AG09309 (cell line): ENCODE results near the gene MRGPRD.

Experiments
- DNase-seq: peaks from one replicate; pipeline ENCODE4 v3.0.0-alpha.2; 2010; ENCODE audit warnings: low read depth
- H3K4me3 ChIP-seq: 2 replicates; pipeline ENCODE4 v1.5.1; 2011; ENCODE audit warnings: mild to moderate bottlenecking, low read depth, low read length, moderate library complexity; ENCODE audit not compliant: control insufficient read depth
- CTCF ChIP-seq: IDR thresholded peaks from 2 replicates; pipeline ENCODE4 v1.5.1; 2011; ENCODE audit warnings: mild to moderate bottlenecking, low read depth, low read length, inconsistent platforms; ENCODE audit not compliant: insufficient read depth, control insufficient read depth; ENCODE audit errors: missing control alignments

Gene MRGPRD

DNA sequence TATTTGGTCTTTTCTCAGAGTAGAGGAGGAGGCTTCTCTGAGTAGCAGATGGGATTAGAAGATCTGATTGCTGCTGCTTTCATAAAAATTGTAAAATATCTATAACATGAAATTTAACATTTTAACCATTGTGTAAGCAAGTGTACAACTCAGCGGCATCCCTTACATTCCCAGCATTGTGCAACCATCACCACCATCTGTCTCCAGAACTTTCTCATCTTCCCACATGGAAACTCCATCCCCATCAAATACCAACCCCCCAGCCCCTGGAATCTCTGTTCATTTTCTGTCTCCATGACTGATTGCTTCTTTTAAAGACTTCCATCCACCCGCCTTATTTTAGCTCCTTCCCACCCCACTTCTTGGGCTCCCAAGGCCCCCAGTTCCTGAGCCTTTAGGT is 32.3 kb downstream of the MRGPRD start:
- no peak for DNase-seq
- TF ChIP-seq CTCF, result no peak

GRCh38 chr11:68947151-68947550 is 33.6 kb downstream of the MRGPRD start:
- no peak for DNase-seq
- no peak for TF ChIP-seq CTCF
- H3K4me3 ChIP-seq, result no peak overlapping the region

More for the DNA sequence above, 32.3 kb downstream of the MRGPRD start:
- H3K4me3 ChIP-seq, result no peak overlapping the region

- DNase-seq, result peak; percentile 63
- TF ChIP-seq CTCF, result no peak
- H3K4me3 ChIP-seq, result no peak overlapping the region
Measured at GRCh38 chr11:68946416-68947090, 34.2 kb downstream of the MRGPRD start.

DNA sequence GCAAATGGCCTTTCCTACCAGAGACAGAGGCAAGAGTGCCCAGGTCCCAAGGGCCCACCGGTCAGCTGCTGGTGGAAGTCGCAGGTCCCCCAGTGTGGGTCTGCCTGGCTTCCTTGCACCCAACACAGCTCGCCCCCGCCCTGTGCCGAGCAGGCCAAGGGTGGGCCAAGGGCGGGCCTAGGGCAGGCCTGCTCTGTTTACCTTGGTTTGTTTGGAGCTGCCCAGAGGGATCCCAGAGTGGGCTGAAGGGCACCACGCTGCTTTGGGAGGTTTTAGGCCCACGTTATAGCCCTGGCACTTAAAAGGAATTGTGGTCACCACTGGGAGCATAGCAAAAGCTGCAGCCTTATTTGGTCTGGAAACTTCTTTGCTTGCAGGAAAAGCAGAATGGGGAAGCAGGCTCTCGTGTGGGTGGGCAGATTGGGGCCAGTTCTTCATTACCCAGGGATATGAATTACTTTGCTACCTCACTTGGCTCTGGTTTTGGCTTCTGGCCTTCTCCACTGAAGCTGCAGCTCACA is 38.0 kb downstream of the MRGPRD start:
- TF ChIP-seq CTCF, result no peak
- no peak overlapping the region for H3K4me3 ChIP-seq
- DNase-seq, result no peak

DNA sequence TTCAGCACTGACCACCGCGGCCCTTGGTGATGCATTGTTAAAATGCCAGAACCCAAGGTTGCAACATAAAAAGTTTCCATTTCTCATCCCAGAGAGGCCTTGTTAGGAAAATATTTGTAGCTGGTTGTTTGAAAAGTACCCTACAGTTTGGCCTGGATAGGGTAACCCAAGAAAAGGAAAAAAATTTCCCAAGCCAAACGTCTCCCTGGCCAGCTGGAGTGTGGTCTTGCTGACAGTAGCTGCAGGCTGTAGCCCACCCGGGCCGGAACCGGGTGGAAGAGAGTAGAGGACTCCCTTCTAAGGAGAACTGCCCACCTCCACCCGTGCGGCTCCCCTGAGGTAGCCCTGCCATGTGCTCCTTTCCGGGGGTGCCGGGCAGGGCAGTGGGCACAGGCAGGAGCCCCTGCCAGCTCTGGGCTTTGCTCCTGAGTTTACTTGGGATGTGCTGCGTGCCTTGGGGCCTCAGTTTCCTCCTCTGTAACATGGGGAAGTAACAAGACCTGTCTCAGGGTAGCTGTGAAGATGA is 38.6 kb downstream of the MRGPRD start:
- TF ChIP-seq CTCF, result no peak
- H3K4me3 ChIP-seq, result no peak overlapping the region
- no peak for DNase-seq

DNA sequence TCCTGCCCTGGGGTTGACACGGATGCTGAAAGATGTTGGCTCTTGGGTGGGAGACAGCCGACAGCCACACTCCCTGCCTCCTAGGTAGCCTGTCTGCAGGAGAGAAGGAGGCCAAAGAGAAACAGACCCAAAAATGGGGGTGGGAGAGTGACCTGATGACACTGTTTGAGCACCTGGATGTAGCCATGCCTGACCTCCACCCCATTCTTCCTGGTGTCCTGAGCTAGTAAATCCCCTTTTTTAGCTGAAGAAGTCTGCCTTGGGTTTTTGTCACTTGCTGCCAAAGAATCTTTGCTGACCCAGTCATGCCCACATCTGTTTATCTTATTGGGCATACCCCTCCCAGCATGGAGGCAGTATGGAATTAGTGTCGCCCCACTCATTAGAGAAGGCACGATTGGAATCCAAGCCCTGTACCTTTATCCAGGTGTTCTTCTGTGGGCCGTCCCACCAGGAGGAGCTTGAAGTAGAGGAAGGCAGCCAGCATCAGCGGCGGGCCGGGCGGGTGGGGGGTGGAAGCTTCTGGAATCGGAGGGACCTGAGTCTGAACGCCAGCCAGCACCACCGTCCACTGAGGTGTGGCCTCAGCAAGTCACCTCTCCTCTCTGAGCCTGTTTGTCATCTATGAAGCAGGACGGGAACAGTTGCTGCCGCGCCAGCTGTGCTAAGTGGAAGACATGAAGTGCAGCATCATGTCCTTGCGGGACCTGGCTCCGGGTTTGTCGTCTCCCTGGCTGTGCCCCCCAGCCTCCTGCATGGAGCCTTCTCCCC is 39.3 kb downstream of the MRGPRD start:
- DNase-seq, result no peak
- no peak for TF ChIP-seq CTCF
- H3K4me3 ChIP-seq, result no peak overlapping the region
